HFFc6 (cell line): ENCODE measurements around the gene SCN8A. TPM values are rescaled to one million over a fixed set of nuclear protein-coding genes. Genes with fewer than 3 reads are reported as not detected.
A peak's percentile ranks its signal among the peaks of the same experiment; 100 is the strongest.

Source experiments
- DNase-seq: peaks from one replicate; pipeline ENCODE4 v3.0.0-alpha.2; 2018
- H3K27ac Mint-ChIP-seq: 2 replicates; pipeline ENCODE4 v1.8.0; 2020; ENCODE audit warnings: mild to moderate bottlenecking, mixed read lengths
- H3K27me3 Mint-ChIP-seq: 2 replicates; pipeline ENCODE4 v1.8.0; 2021; ENCODE audit warnings: mild to moderate bottlenecking, moderate library complexity, mixed read lengths; ENCODE audit not compliant: insufficient read depth
- H3K36me3 Mint-ChIP-seq: 2 replicates; pipeline ENCODE4 v1.8.0; 2021; ENCODE audit warnings: low read depth, mixed read lengths
- H3K4me1 Mint-ChIP-seq: 2 replicates; pipeline ENCODE4 v1.8.0; 2020; ENCODE audit warnings: low read depth, mixed read lengths
- H3K4me3 Mint-ChIP-seq: 2 replicates; pipeline ENCODE4 v1.8.0; 2020; ENCODE audit warnings: mild to moderate bottlenecking, moderate library complexity, mixed read lengths
- H3K9me3 Mint-ChIP-seq: 2 replicates; pipeline ENCODE4 v1.8.0; 2020; ENCODE audit warnings: mild to moderate bottlenecking, mixed read lengths
- CTCF ChIP-seq: fragments of 200-600 bp; sonication (generic); IDR thresholded peaks from 2 replicates; pipeline ENCODE4 v1.5.0; 2021; ENCODE audit warnings: antibody characterized with exemption, mild to moderate bottlenecking
- total RNA-seq, 6 experiments: library from RNA; stranded (reverse); fragmentation: NEBNext Ultra II Directional; extraction: Animal tissue kit (Norgen Biotek cat#: 25700); gene quantifications; 2 replicates in 1 of 6; 3 replicates in 5 of 6; pipeline ENCODE4 v1.2.3, GENCODE V29; 2021

SCN8A gene
- total RNA-seq, 6 experiments from 2014 or later = 13.4 to 16.0 (median 15.3) TPM

- DNase-seq = no peak
- Mint-ChIP-seq H3K4me3 (no peak overlapping the region), H3K27me3 (no peaks in the 10 kb centered on the region), H3K4me1 (peaks cover 12% of the 10 kb centered on the region), H3K36me3 (peaks cover 49% of the 10 kb centered on the region), H3K27ac (no peak overlapping the region), H3K9me3 (no peaks in the 10 kb centered on the region)
- no peak for TF ChIP-seq CTCF
Measured at GRCh38 chr12:51700887-51701286, 109.9 kb downstream of the SCN8A start.

- Mint-ChIP-seq H3K27me3 (no peaks in the 10 kb centered on the region), H3K4me3 (no peak overlapping the region), H3K4me1 (peaks cover 17% of the 10 kb centered on the region), H3K27ac (no peak overlapping the region), H3K36me3 (peaks cover 44% of the 10 kb centered on the region), H3K9me3 (no peaks in the 10 kb centered on the region)
- no peak for DNase-seq
- no peak for TF ChIP-seq CTCF
Measured at GRCh38 chr12:51702587-51702986, 111.6 kb downstream of the SCN8A start.

- H3K27ac Mint-ChIP-seq = peak overlapping the region; percentile 21
- no peak for TF ChIP-seq CTCF
- DNase-seq = no peak
- H3K4me3 Mint-ChIP-seq = no peak overlapping the region
- no peaks in the 10 kb centered on the region for H3K27me3 Mint-ChIP-seq
- peaks cover 17% of the 10 kb centered on the region for H3K4me1 Mint-ChIP-seq
- peaks cover 33% of the 10 kb centered on the region for H3K36me3 Mint-ChIP-seq
- H3K9me3 Mint-ChIP-seq = no peaks in the 10 kb centered on the region
Measured at GRCh38 chr12:51705450-51705849, 114.4 kb downstream of the SCN8A start.

GRCh38 chr12:51706206-51706605 is 115.2 kb downstream of the SCN8A start:
- Mint-ChIP-seq H3K27me3 (no peaks in the 10 kb centered on the region), H3K36me3 (peaks cover 34% of the 10 kb centered on the region), H3K4me1 (peaks cover 24% of the 10 kb centered on the region), H3K27ac (no peak overlapping the region), H3K4me3 (no peak overlapping the region), H3K9me3 (no peaks in the 10 kb centered on the region)
- no peak for TF ChIP-seq CTCF
- DNase-seq = no peak

GRCh38 chr12:51714666-51715065 is 123.6 kb downstream of the SCN8A start:
- Mint-ChIP-seq H3K9me3 (no peaks in the 10 kb centered on the region; the same call in 1 of the 2 replicates), H3K4me3 (peak overlapping the region; percentile 35), H3K27me3 (peaks cover 4% of the 10 kb centered on the region; the same call in 1 of the 2 replicates), H3K4me1 (peaks cover 69% of the 10 kb centered on the region), H3K36me3 (peaks cover 47% of the 10 kb centered on the region), H3K27ac (peak overlapping the region; percentile 84)
- peak; percentile 82 for DNase-seq
- no peak for TF ChIP-seq CTCF
